ENCODE results near the gene MRM2.

MRM2 gene

DNA sequence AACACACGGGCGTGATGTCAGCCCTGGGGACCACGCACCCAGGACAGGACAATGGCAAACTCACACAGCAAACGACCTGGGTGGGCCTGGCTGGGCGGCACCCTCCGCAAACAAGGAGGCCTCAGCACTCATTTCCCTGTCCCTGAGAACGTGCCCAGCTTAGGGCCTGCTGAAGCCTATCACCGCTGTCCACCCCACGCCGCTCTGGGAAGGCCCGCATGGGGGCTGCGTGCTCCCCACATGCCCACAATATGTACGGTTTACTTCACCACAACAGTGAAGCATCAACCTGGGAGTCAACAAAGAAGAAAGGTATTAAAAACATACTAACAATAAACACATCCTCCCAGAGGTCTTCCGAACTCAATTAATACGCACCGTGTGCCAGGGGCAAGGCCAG, 21.5 kb downstream of the MRM2 start:
- TF ChIP-seq PAX5 (IDR thresholded peaks at IDR 0.05; ENCODE audit: insufficient read depth, low read length, severe bottlenecking) (no peak), TAF1 (IDR thresholded peaks at IDR 0.05; ENCODE audit: low read depth, low read length) (no peak), SPI1 (IDR thresholded peaks at IDR 0.05; ENCODE audit: low read depth, low read length) (no peak), POLR2A (IDR thresholded peaks at IDR 0.05; ENCODE audit: low read depth, low read length) (no peak), POLR2AphosphoS5 (IDR thresholded peaks at IDR 0.05; ENCODE audit: low read depth, low read length) (no peak), POU2F2 (IDR thresholded peaks at IDR 0.05; ENCODE audit: low read depth, low read length) (no peak)
- DNase-seq (ENCODE audit: insufficient read length, low spot score) (no peak), FAIRE-seq (no peak)

DNA sequence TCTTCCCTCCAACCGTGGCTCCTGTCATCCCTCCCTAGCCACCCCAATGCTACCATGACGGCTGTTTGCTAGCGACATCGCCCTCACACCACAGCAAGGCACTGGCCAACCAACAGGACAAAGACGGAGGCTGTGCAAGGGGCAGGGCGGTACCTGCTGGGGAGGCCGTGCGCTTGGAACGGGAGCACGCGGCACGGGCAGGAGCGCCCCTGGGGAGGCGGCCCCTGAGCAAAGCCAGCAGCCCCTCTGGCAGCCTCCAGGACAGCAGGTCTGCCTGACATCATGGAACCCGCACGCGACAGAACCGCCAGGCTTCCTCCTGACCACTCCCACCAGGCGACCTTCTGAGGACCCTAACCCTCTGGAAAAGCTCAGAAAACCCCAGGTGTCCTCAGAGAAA, 22.0 kb downstream of the MRM2 start:
- no peak for FAIRE-seq

DNA sequence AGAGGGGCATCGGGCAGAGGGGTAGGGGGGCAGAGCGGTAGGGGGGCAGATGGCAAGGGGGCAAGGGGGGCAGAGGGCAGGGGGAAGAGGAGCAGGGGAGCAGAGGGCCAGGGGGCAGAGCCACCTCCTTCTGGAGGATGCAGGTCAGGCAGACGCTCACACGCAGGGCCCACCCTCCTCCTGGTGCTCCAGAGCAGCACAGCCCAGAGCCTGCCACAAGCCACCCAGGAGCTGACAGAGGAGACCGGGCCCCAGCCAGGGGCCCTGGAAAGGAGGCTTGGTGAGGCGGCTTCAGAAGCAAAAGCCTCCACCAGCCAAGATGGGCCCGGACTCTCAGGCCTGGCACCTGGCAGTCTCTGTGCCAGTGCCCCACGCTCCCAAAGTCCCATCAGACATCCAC, 22.4 kb downstream of the MRM2 start:
- TF ChIP-seq PAX5 (IDR thresholded peaks at IDR 0.05; ENCODE audit: insufficient read depth, low read length, severe bottlenecking) (no peak), POLR2AphosphoS5 (IDR thresholded peaks at IDR 0.05; ENCODE audit: low read depth, low read length) (no peak), POLR2A (IDR thresholded peaks at IDR 0.05; ENCODE audit: low read depth, low read length) (no peak), SPI1 (IDR thresholded peaks at IDR 0.05; ENCODE audit: low read depth, low read length) (no peak), TAF1 (IDR thresholded peaks at IDR 0.05; ENCODE audit: low read depth, low read length) (no peak)
- FAIRE-seq (no peak), DNase-seq (ENCODE audit: insufficient read length, low spot score) (no peak)

More for the DNA sequence above, 22.0 kb downstream of the MRM2 start:
- TF ChIP-seq POU2F2 (IDR thresholded peaks at IDR 0.05; ENCODE audit: low read depth, low read length) (no peak), PAX5 (IDR thresholded peaks at IDR 0.05; ENCODE audit: insufficient read depth, low read length, severe bottlenecking) (no peak), POLR2A (IDR thresholded peaks at IDR 0.05; ENCODE audit: low read depth, low read length) (no peak), TAF1 (IDR thresholded peaks at IDR 0.05; ENCODE audit: low read depth, low read length) (no peak), POLR2AphosphoS5 (IDR thresholded peaks at IDR 0.05; ENCODE audit: low read depth, low read length) (no peak), SPI1 (IDR thresholded peaks at IDR 0.05; ENCODE audit: low read depth, low read length) (no peak)
- no peak for DNase-seq (ENCODE audit: insufficient read length, low spot score)

GRCh38 chr7:2219136-2219535, 22.9 kb downstream of the MRM2 start:
- TF ChIP-seq PAX5 (IDR thresholded peaks at IDR 0.05; ENCODE audit: insufficient read depth, low read length, severe bottlenecking) (no peak), POU2F2 (IDR thresholded peaks at IDR 0.05; ENCODE audit: low read depth, low read length) (no peak), TAF1 (IDR thresholded peaks at IDR 0.05; ENCODE audit: low read depth, low read length) (no peak), POLR2AphosphoS5 (IDR thresholded peaks at IDR 0.05; ENCODE audit: low read depth, low read length) (no peak), SPI1 (IDR thresholded peaks at IDR 0.05; ENCODE audit: low read depth, low read length) (no peak), POLR2A (IDR thresholded peaks at IDR 0.05; ENCODE audit: low read depth, low read length) (no peak)
- no peak for DNase-seq (ENCODE audit: insufficient read length, low spot score)
- FAIRE-seq: no peak

- TF ChIP-seq TAF1 (IDR thresholded peaks at IDR 0.05; ENCODE audit: low read depth, low read length) (no peak), POLR2A (IDR thresholded peaks at IDR 0.05; ENCODE audit: low read depth, low read length) (no peak), SPI1 (IDR thresholded peaks at IDR 0.05; ENCODE audit: low read depth, low read length) (no peak), PAX5 (IDR thresholded peaks at IDR 0.05; ENCODE audit: insufficient read depth, low read length, severe bottlenecking) (no peak), POU2F2 (IDR thresholded peaks at IDR 0.05; ENCODE audit: low read depth, low read length) (no peak), POLR2AphosphoS5 (IDR thresholded peaks at IDR 0.05; ENCODE audit: low read depth, low read length) (no peak)
- FAIRE-seq: no peak
- no peak for DNase-seq (ENCODE audit: insufficient read length, low spot score)
Measured at GRCh38 chr7:2218444-2218785, 23.6 kb downstream of the MRM2 start.

DNA sequence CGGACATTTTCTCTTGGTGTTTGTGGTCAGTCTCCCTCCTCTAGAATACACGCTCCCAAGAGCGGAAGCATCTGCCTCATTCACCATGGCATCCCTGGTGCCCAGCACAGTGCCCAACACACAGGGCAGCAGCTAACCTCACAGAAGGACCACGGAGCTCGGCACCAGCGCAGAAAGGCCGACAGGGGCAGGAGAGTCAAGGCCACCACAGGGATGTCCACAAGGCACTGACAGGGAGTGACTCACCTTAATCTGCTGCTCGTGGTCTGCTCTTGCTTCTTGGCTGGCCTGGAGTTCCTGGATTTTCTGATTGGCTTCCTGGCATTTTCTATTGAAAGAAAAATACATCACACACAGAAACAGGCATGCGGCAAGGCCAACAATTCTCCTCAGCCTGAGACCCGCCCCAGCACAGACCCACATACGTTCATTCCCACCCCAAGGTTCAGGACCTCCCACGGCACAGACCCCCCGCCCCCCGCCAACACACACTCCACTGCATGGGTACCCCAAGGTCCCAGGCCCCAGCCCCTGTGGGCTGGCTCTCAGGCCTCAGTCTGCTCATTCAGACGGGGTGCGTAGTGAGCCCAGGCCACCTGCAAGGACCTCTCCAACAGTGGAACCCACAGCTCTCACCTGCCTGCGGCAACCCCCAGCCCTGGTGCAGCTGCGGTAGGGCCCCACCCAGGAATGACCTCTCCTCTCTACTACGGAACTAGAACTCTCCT, 24.1 kb downstream of the MRM2 start:
- TF ChIP-seq POLR2AphosphoS5 (IDR thresholded peaks at IDR 0.05; ENCODE audit: low read depth, low read length): no peak
- no peak for TF ChIP-seq SPI1 (IDR thresholded peaks at IDR 0.05; ENCODE audit: low read depth, low read length)
- no peak for TF ChIP-seq TAF1 (IDR thresholded peaks at IDR 0.05; ENCODE audit: low read depth, low read length)
- TF ChIP-seq PAX5 (IDR thresholded peaks at IDR 0.05; ENCODE audit: insufficient read depth, low read length, severe bottlenecking): no peak
- no peak for TF ChIP-seq POLR2A (IDR thresholded peaks at IDR 0.05; ENCODE audit: low read depth, low read length)
- TF ChIP-seq POU2F2 (IDR thresholded peaks at IDR 0.05; ENCODE audit: low read depth, low read length): no peak
- FAIRE-seq (no peak), DNase-seq (ENCODE audit: insufficient read length, low spot score) (no peak)

- FAIRE-seq: no peak
- TF ChIP-seq TAF1 (IDR thresholded peaks at IDR 0.05; ENCODE audit: low read depth, low read length) (no peak), POLR2AphosphoS5 (IDR thresholded peaks at IDR 0.05; ENCODE audit: low read depth, low read length) (no peak), POLR2A (IDR thresholded peaks at IDR 0.05; ENCODE audit: low read depth, low read length) (no peak), SPI1 (IDR thresholded peaks at IDR 0.05; ENCODE audit: low read depth, low read length) (no peak), POU2F2 (IDR thresholded peaks at IDR 0.05; ENCODE audit: low read depth, low read length) (no peak), PAX5 (IDR thresholded peaks at IDR 0.05; ENCODE audit: insufficient read depth, low read length, severe bottlenecking) (no peak)
- DNase-seq (ENCODE audit: insufficient read length, low spot score): no peak
Measured at GRCh38 chr7:2217206-2217605, 24.8 kb downstream of the MRM2 start.

- no peak for TF ChIP-seq POLR2A (IDR thresholded peaks at IDR 0.05; ENCODE audit: low read depth, low read length)
- TF ChIP-seq POLR2AphosphoS5 (IDR thresholded peaks at IDR 0.05; ENCODE audit: low read depth, low read length): no peak
- TF ChIP-seq TAF1 (IDR thresholded peaks at IDR 0.05; ENCODE audit: low read depth, low read length): no peak
- no peak for TF ChIP-seq SPI1 (IDR thresholded peaks at IDR 0.05; ENCODE audit: low read depth, low read length)
- TF ChIP-seq PAX5 (IDR thresholded peaks at IDR 0.05; ENCODE audit: insufficient read depth, low read length, severe bottlenecking): no peak
- no peak for TF ChIP-seq POU2F2 (IDR thresholded peaks at IDR 0.05; ENCODE audit: low read depth, low read length)
- no peak for FAIRE-seq
Measured at GRCh38 chr7:2215851-2216250, 26.2 kb downstream of the MRM2 start.

GRCh38 chr7:2214636-2215035, 27.4 kb downstream of the MRM2 start:
- no peak for TF ChIP-seq TAF1 (IDR thresholded peaks at IDR 0.05; ENCODE audit: low read depth, low read length)
- TF ChIP-seq PAX5 (IDR thresholded peaks at IDR 0.05; ENCODE audit: insufficient read depth, low read length, severe bottlenecking): no peak
- no peak for TF ChIP-seq POLR2AphosphoS5 (IDR thresholded peaks at IDR 0.05; ENCODE audit: low read depth, low read length)
- no peak for TF ChIP-seq POLR2A (IDR thresholded peaks at IDR 0.05; ENCODE audit: low read depth, low read length)
- TF ChIP-seq SPI1 (IDR thresholded peaks at IDR 0.05; ENCODE audit: low read depth, low read length): no peak
- no peak for TF ChIP-seq POU2F2 (IDR thresholded peaks at IDR 0.05; ENCODE audit: low read depth, low read length)
- DNase-seq (ENCODE audit: insufficient read length, low spot score): no peak
- FAIRE-seq: no peak

More at GRCh38 chr7:2215851-2216250, 26.2 kb downstream of the MRM2 start:
- DNase-seq (ENCODE audit: insufficient read length, low spot score): no peak
